HEK293T (cell line): ENCODE measurements around the gene TEX11.

Experiments used
- BHLHE40 ChIP-seq: fragments of 450-650 bp; IDR thresholded peaks from 2 replicates; pipeline ENCODE4 v1.6.1; 2016; ENCODE audit warnings: mild to moderate bottlenecking, moderate library complexity, borderline replicate concordance
- CTBP1 ChIP-seq: fragments of 450-650 bp; IDR thresholded peaks from 2 replicates; pipeline ENCODE4 v1.6.1; 2016; ENCODE audit warnings: borderline replicate concordance
- ELF4 ChIP-seq: fragments of 450-650 bp; IDR thresholded peaks from 2 replicates; pipeline ENCODE4 v1.6.1; 2017; ENCODE audit warnings: antibody characterized with exemption
- FOXA1 ChIP-seq: fragments of 450-650 bp; IDR thresholded peaks from 2 replicates; pipeline ENCODE4 v1.6.1; 2016; ENCODE audit warnings: mild to moderate bottlenecking
- FOXK2 ChIP-seq: fragments of 450-650 bp; IDR thresholded peaks from 2 replicates; pipeline ENCODE4 v1.6.1; 2016; ENCODE audit warnings: mild to moderate bottlenecking
- FOXM1 ChIP-seq: fragments of 450-650 bp; IDR thresholded peaks from 2 replicates; pipeline ENCODE4 v1.6.1; 2017; ENCODE audit warnings: mild to moderate bottlenecking, borderline replicate concordance
- NFRKB ChIP-seq: fragments of 450-650 bp; IDR thresholded peaks from 2 replicates; pipeline ENCODE4 v1.6.1; 2016; ENCODE audit warnings: mild to moderate bottlenecking, moderate library complexity
- SP1 ChIP-seq: fragments of 450-650 bp; IDR thresholded peaks from 2 replicates; pipeline ENCODE4 v1.6.1; 2017
- TARDBP ChIP-seq: fragments of 450-650 bp; IDR thresholded peaks from 2 replicates; pipeline ENCODE4 v1.6.1; 2016
- ZNF384 ChIP-seq: fragments of 450-650 bp; IDR thresholded peaks from 2 replicates; pipeline ENCODE4 v1.6.1; 2016

GRCh38 chrX:70481471-70482270 lies 426.8 kb downstream of the TEX11 start:
- no peak for TF ChIP-seq TARDBP
- no peak for TF ChIP-seq FOXM1
- no peak for TF ChIP-seq BHLHE40
- TF ChIP-seq FOXK2 = no peak
- TF ChIP-seq SP1 = no peak
- TF ChIP-seq ZNF384 = no peak
- TF ChIP-seq FOXA1 = no peak
- TF ChIP-seq ELF4 = no peak
- TF ChIP-seq NFRKB = no peak
- no peak for TF ChIP-seq CTBP1
